ENCODE data around the gene TAF5L.
A peak's percentile ranks its signal among the peaks of the same experiment; 100 is the strongest.

TAF5L gene

DNA sequence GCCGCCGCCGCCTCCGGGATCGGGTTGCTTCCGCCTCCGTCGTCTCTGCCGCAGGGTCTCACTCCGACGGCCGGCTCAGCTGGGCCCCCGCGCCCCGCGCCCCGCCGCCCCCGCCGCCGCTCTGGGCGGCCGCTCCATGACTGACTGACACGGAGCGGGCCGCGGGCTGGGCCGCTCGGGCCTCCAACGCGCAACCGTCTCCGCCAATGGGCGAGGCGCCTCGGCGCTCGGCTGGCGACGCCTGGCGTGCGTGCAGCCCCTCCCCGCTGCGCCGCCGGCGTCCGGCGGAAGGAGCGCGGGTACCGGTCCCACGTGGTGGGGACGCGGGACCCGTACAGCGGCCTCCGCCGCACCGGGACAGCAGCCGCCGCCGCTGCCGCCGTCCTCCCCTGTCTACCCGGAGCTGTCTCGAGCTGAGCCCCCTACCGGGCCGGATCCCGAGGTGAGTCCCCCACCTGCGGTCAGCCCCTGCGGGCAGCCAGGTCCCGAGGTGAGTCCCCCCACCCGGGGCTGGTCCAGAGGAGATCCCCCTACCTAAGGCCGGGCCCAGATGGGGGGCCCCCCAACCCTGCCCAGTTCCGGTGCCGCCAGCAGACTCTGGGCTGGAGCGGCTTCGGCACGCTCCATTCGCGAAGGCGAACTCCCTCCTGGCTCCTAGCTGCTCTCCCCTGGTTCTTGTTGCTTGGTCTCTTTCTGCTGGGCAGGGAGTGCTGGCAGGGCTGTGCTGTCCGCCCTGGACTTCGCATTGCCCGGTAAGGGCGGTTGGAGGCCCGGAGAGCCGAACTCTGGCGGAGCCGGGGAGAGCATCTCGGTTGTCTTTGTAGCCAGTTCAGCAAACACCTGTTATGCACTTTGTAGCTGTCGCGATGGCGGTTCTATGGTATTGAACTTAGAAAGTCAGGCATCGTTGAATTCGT lies at the start of gene TAF5L, which contains the start of gene URB2:
Gene TAF5L, minus strand, starts transcription at position 208 of the 917 bp plus-strand sequence. CDS start 11,640 bp downstream, outside the sequence.
Gene URB2, plus strand, starts transcription at position 333 of the 917 bp plus-strand sequence. CDS start 1,387 bp downstream, outside the sequence.
- peak; percentile 95 for DNase-seq (ENCODE audit: low spot score)

DNA sequence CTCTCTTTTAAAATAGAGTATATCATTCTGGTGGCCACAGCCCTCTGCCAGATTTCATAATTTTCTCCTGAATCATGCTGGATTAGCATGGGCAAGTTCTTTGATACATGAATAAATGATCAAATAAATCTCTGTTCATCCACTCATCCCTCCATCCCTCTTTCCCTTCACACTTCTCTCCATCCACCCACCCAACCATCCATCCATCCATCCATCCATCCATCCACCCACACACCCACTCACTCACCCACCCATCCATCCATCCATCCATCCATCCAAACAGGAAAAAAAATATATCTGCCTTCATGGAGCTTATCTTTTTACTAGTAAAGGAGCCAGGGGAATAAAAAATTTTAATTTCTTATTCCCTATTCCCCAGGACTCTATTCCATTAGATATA lies 49.5 kb upstream of the TAF5L start:
- no peak for DNase-seq (ENCODE audit: low spot score)

DNA sequence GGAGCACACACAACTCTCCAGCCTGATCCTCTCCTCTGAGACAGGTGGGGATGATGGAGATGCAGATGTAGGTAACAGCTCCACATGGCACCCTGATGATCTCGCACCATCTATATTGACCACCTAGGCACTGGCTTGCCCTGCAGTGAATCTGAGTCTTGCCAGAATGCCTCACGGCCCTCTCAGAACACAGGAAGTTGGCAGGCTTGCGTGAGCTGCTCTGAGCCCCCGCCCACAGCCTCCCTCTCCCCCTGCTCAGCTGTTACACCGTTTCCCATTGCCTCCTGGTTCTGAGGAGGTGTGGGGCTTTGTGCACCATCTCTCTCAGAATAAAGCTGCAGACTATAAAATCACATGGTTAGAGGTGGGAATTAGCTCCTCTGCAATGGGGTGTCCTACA lies 48.1 kb upstream of the TAF5L start:
- no peak for DNase-seq (ENCODE audit: low spot score)

DNA sequence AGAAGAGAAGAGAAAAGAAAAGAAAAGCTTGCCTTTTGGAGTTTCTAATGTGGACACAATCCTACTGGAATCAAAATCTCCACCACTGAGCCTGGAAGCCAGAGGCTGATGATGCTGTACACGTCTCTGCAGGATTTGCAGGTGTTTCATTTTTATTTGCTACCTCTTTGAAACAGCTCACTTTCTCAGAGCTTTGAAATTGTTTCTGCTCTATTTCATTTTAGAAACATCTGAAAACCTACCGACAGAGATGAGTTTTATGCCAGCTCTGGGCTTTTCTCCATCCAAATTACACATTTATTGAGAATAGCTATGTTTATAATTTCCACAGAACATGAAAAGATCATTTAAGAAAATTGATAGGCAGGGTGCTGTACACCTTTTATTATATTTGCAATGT lies 46.3 kb upstream of the TAF5L start:
- no peak for DNase-seq (ENCODE audit: low spot score)

DNA sequence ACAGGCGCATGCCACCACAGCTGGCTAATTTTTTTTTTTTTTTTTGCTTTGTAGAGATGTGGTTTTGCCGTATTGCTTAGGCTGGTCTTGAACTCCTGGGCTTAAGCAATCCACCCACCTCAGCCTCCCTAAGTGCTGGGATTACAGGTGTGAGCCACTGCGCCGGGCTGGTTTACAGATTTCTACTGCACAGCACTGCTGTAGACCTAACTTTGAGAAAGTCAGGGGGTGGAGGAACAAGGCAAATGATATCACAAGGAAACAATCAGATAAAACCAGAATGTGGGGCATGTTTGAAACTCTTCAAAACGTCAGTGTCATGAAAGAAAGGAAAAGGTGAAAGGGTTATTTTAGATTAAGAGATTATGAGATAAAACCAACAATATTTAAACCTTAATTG lies 45.4 kb upstream of the TAF5L start:
- DNase-seq (ENCODE audit: low spot score), result no peak

DNA sequence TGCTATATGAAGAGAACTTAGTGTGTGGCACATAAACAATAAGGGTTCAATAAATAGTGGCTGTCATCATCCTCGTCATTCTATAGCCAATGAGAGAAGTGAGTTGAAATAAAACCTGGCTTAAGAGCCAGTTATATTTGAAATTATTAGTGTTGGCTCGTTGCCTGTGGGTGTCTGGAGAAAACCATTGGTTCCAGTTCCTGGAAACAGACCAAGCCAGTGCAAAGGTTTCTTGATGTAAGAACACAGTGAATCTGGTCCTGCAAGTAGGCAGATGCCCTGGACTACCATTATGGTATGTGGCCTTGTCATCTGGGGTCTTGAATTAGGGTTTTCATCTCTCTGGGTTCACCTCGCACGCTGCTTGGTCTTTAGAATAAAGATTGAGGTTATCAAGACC lies 43.4 kb upstream of the TAF5L start:
- no peak for DNase-seq (ENCODE audit: low spot score)

DNA sequence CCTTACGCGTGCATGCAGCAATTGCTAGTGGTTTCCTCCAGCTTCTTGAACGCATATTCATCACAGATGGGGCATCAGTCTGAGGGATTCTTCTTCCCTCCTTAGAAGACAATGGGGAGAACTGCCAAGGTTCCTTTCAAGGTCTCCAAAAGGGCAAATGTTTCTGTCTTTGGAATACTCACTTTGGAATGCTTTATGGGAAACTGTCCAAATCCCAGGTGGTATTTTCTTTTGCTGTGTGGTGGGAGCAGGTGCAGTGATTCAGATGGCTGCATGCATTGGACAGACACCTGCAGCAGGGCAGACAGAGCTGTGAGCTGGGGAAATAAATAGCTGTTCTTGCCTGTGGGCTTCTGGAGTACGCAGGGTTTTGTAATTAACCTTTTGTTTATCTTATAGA lies 40.7 kb upstream of the TAF5L start:
- DNase-seq (ENCODE audit: low spot score), result no peak

DNA sequence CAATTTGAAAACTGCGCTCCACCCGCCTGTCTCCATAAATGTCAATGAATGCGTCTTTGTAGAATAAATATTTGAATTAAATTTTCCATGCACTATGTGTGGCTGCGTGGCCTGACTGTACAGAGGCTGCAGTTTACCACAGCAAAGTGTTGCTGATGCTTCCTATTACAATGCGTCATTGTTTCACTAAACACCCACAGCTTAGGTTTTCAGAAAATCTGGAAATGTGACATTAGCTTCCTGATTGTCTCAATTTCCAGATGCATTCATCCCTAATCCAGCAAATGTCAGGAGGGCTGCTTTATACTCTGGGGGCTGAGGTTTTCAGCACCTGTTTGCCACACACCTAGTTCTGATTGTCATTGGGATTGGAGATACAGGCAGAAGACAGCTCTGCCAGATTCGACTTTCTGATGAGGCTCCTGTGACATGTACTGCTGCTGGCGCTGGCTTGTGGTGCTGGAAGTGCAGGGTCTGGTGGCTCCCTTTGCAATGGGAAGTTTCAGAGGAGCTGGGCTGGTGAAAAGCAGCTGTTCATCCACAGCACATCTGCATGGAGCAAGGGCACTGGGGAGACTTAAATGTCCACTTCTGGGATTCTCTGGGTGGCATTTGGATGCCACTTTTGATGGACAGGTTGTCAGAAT lies 40.1 kb upstream of the TAF5L start:
- peak; percentile 78 for DNase-seq (ENCODE audit: low spot score)

DNA sequence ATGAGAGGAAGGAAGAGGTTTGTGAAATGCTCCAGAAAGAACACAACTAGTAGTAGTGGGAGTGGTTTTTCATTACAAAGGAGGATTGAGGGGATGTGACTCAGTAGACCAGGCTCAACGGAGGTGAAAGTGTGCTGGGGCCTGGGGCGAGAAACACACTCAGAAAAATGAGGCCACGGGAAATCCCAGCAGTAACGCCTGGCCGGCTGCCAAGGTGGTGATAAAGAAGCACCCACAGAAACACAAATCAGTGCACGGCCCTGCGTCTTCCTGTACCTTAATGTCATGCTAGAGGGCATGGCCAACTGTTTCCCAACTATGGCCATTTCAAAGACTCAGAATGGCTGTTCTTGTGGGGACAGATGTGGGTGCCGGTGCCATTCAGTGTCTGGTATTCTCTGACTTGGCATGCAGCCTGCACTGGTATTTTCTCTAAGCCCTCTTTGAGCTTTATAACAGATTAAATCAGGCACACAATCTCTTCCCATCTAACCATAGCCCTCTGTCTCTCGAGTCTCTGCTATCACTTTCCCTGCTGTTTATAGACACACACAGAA lies 38.3 kb upstream of the TAF5L start:
- peak; percentile 57 for DNase-seq (ENCODE audit: low spot score)

DNA sequence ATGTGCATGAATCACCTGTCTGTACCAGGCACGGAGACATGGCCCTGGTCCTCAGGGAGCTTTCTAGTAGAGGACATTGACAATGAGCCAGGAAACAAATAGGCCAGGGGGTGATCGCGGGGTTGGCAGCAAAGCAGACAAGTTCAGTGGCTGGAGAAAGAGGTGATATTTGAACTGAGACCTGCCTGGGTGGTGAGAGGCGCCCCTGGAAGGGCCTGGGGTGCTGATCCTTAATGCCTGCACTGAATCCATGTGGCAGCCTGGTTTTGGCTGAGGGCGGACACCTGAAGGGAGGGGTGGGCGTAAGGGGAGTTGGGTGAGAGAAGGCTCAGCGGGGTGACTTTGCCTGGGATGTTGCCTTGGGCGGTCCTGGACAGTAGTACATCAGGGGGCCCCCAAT lies 36.0 kb upstream of the TAF5L start:
- DNase-seq (ENCODE audit: low spot score), result no peak

DNA sequence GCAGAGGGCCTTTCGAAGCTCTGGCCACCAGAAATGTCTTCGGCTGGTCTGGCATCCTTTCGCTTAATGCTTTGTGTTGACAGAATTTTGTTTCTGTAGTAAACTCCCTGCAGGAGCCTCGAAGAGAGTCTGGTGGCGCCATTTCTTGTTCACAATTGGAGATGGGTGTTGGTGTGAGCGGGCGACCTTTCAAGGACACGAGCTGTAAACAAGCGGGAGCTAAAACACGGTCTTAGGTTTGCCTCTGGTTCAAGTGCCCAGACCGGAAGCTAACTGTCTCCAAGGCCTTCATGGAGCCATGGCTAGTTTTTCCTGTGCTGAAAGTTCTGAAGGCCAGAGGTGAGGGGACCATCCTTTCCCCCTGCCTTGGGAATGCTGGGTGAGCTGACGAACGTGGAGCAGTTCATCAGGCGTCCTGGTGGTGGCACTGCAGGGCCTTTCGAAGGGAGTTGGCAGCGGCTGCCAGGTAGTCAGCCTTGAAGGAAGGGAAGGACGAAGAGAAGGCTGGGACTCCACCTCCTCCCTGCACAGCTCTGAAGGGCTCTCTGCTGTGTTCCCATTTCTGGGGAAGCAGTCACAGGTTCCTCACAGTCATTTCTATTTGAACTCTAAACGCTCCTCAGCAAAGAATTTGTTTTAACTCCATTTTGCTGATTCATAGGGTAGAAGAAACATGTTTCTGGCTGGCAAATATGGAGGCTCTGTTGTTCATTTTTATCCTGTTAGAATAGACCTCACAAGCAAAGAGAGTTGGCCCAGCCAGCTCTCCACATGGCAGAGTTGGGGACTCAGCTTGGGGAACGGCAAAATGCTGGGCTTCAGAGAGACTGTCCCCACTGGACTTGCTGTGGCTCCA lies 35.3 kb upstream of the TAF5L start:
- peak; percentile 90 for DNase-seq (ENCODE audit: low spot score)

DNA sequence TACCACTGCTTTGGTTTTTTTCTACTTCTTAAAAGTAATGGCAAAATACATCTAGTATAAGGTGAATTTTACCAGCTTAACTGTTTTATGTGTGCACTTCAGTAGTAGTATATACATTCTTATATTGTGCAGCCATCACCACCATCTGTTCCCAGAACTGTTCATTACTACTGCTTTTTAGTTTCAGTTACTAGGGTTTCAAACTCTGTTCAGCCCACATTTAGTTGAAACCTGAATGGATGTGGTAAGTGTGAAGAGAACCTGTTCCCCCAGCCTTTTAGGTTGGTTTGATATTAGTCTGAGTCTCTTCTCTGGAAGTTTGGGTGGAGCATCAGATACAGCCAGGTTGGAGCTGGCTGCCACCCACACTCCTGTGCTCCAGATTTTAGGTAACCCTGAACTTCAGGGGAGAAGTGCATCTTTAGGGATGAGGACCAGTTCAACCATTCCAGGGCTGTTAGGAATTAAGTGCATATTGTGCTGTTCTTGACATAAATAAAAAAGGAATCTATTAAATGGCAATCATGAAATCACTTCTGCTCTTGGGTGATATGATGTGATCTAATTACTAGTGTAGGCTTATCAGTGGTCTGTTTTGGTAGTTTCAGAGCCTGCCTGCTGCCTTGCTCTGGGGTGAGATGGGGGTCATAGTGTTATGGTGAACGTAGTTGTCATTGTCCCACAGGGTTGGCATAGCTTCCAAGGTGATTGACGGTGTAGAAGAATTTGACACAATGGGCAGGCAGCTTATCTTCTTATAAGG lies 32.3 kb upstream of the TAF5L start:
- DNase-seq (ENCODE audit: low spot score), result no peak

DNA sequence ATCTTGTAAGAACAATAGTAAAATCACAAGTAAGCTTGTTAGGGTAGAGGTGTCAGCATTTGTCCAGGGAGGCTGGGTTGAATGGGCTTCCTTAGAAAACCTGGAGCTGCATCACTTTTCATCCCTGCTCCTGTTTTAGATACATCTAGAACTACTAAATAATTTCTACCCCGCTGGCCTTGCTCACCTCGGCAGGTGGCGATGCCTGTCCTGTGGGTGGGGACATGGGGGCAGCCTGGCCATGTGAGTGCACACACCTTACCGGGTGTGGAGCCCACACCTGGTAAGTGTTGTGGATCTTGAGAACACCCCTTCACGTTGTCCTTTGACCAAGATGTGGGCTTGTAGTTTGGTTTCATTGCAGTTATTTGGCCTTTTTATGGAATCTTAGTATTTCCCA lies 29.9 kb upstream of the TAF5L start:
- no peak for DNase-seq (ENCODE audit: low spot score)

DNA sequence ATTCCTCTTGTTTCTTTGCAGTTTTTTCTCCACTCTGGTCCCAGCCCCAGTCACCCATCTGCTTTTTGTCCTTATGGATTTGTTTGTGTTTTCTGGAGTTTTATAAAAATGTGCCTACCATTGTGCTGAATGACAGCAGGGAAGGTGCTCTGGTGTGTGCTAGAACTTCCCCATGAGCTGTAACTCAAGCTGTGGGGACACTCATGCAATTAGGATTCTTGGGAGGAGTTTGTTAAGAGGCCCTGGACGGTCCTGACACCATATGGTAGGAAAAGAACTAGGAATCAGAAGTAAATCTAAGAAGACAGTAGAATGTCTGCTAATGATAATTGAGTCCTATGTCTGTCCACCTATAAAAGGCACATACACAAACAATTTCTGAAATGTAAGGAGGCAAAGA lies 27.5 kb upstream of the TAF5L start:
- no peak for DNase-seq (ENCODE audit: low spot score)

DNA sequence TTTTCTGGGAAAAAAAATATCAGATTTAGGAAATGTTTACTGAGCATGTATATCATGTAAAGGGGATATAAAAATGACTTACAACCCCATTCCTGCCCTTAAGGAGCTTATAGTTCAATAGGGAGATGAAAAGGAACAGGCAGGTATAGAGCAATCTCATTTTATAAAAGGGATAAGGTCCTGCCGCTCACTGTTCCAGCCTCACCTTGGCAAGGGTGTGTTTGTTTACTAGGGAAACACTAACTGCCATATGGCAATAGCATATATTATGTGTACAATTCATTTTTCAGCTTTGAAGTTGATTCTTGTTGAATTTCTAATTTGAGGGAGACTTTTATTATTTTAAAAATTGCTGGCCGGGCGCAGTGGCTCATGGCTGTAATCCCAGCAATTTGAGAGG lies 25.6 kb upstream of the TAF5L start:
- no peak for DNase-seq (ENCODE audit: low spot score)

DNA sequence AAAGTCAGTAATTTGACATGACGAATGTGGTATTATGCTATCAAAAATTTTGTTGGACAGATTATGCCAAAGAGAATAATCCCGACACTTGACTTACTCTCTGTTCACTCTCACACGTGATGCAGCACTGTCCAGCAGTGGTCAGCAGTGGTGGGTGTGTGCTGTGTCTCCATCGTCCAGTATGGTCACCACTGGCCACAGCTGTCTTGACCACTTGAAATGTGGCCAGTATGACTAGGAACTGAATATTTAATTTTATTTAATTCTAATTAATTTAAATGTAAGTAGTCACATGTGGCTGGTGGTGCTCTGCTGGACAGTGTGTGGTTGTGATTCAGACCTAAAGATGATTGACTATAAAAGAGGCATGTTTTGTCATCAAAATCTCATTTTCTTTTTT lies 24.1 kb upstream of the TAF5L start:
- DNase-seq (ENCODE audit: low spot score), result no peak

DNA sequence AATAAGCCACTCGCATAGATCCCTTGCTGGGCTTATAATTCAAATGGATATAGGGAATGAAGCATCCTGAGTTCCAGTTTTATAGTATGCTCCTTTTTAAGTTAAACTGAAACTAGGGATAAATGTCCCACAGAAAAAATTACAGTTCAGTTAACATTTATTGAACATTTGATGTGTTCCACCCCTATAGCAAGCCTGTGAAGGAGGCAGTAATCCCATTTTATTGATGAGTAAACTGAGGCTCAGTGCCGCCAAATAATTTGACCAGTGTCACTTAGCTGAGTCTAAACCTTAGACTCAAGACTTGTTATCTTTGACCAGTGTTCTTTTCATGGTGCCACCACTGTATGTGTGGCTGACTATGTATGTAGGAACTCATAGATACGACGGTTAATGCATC lies 22.5 kb upstream of the TAF5L start:
- DNase-seq (ENCODE audit: low spot score), result no peak

DNA sequence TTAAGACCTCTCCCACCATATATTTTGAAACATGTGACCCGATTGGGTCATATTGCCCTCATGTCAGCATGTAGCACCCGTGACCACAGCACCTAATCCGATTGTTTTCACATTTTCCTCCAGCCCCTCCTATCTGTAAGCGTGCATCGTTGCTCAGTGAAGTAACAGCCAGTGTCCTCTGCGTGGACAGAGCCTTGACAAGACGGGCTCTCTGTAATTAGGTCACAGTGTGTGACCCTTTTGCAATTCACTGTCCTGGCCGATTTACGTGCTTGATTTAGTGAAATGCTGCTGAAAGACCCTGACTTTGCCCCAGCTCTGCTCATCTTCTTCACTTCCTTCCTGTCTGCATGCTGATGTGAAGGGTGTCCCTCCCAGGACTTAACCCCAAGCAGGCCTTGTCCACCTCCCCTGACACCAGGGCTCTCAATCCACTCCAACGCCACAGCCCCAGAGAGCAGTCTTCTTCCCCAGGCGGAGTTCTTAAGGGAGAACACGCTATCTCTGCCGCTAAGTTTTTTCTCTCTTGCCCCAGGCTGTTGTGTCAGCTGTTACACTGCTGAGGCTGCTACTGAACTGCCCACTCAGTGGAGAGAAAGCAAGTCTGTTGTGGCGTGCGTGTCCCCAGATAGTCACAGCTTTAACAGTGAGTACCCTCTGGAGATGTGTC lies 19.5 kb upstream of the TAF5L start:
- no peak for DNase-seq (ENCODE audit: low spot score)

DNA sequence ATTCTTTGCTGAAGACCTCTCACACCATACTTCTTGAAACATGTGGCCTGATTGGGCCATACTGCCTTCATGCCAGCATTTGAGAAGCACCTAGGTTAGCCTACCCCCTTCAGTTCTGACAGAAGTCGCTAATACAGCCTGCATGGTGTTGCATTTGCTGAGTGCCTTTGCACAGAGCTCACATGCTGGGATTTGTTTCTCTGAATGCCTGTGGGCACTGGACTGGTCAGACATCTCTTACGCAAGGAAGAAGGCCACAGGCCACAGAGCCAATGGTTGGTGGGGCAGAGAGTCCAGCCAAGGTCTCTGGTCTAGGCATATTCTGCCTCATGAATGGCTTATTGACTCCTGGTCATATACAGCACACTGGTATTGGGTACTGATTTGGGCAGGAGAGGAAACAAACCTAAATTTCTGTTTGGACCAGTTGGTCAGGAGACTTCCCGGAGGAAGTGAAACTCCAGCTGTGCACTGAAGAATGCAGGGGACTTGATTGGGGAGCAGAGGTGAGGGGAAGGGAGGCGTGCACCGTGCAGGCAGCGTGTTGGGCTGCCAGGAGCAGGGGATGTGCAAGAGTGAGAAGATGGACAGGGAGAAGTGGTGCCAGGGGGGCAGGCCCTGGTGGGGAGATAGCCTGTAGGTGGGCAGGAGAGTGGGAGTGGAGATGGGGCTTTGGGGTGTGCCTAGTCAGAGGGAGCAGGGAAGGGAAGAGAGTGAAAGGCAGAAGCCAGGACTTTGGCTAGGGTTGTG lies 18.2 kb upstream of the TAF5L start:
- no peak for DNase-seq (ENCODE audit: low spot score)

DNA sequence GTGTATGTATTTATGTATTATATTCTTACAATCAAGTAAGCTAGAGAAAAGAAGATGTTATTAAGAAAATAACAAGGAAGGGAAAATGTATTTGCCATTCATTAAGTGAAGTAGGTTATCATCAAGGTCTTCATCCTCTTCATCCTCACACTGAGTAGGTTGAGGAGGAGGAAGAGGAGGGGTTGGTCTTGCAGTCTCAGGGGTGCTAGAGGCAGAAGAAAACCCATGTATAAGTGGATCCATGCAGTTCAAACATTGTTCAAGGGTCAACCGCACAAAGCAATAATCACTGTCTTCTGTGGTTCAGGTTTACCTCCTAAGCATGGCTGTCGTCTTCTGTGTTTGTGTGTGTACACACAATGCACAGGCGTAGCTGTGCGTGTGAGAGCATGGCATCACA lies 17.0 kb upstream of the TAF5L start:
- no peak for DNase-seq (ENCODE audit: low spot score)

Measured in COLO829 (cell line).